ENCODE measurements around the gene RAD52. TPM values are rescaled to one million over a fixed set of nuclear protein-coding genes. Genes with fewer than 3 reads are reported as not detected.

RAD52 gene
- total RNA-seq, 1 experiment from 2014 or later = 16.4 TPM

DNA sequence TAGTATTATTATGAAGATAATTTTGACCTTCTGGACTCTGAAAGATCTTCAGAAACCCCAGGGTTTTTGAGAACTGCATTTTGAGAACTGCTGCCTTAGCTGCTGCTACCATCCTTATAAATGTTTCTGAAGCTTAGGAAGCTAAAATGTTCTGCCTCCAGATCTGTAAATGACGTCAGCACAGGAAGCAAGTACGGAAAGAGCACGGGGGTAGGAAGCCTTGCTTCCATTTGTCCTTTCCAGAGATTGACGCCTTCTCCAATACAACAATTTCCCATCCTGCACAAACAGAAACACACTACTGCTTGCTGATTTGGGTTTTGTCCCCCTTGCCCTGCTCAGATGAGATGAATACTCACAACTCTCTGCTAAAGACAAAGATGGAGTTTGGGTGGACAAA lies 17.9 kb downstream of the RAD52 start:
- DNase-seq (ENCODE audit: low read depth, low spot score) = no peak
- in situ Hi-C loops (cut with HindIII; ENCODE audit: low pct_unique_long_range_greater_than_20kb, low sequenced_read_pairs) = no loop called here

- DNase-seq (ENCODE audit: low read depth, low spot score) = no peak
- in situ Hi-C loops (cut with HindIII; ENCODE audit: low pct_unique_long_range_greater_than_20kb, low sequenced_read_pairs) = no loop called here
Observed at GRCh38 chr12:931060-931459, 18.4 kb downstream of the RAD52 start.

GRCh38 chr12:926641-927040 lies 22.9 kb downstream of the RAD52 start:
- in situ Hi-C loops (cut with HindIII; ENCODE audit: low pct_unique_long_range_greater_than_20kb, low sequenced_read_pairs) = no loop called here
- no peak for DNase-seq (ENCODE audit: low read depth, low spot score)

DNA sequence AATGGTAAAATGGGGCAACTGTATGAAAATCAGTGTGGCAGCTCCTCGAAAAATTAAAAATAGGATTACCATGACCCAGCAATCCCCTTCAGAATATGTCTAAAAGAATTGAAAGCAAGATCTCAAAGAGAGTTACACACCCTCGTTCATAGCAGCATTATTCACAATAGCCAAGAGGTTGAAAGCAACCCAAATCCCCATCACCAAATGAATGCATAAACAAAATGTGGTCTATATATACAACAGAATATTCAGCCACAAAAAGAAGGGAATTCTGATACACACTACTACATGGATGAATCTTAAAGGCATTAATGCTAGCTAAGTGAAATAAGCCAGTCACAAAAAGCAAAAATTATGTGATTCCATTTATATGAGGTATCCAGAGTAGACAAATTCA lies 27.2 kb downstream of the RAD52 start:
- DNase-seq (ENCODE audit: low read depth, low spot score) = no peak
- in situ Hi-C loops (cut with HindIII; ENCODE audit: low pct_unique_long_range_greater_than_20kb, low sequenced_read_pairs) = no loop called here

DNA sequence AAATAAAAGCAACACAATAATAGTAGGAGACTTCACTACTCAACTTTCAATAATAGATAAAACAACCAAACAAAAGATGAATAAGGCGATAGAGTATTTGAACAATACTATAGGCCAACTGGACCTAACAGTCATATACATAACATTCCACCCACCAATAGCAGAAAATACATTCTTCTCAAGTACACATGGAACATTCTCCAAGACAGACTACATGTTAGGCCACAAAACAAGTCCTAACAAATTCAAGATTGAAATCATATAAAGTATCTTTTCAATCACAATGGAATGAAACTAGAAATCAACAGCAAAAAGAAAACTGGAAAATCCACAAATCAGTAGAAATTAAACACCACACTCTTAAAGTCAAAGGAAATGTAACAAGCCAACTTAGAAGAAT lies 28.8 kb downstream of the RAD52 start:
- in situ Hi-C loops (cut with HindIII; ENCODE audit: low pct_unique_long_range_greater_than_20kb, low sequenced_read_pairs) = no loop called here

GRCh38 chr12:916712-917445 lies 32.6 kb downstream of the RAD52 start:
- in situ Hi-C loops (cut with HindIII; ENCODE audit: low pct_unique_long_range_greater_than_20kb, low sequenced_read_pairs) = no loop called here
- no peak for DNase-seq (ENCODE audit: low read depth, low spot score)

More for the DNA sequence above, 28.8 kb downstream of the RAD52 start:
- no peak for DNase-seq (ENCODE audit: low read depth, low spot score)

GRCh38 chr12:916240-916639 lies 33.3 kb downstream of the RAD52 start:
- in situ Hi-C loops (cut with HindIII; ENCODE audit: low pct_unique_long_range_greater_than_20kb, low sequenced_read_pairs) = no loop called here
- no peak for DNase-seq (ENCODE audit: low read depth, low spot score)

DNA sequence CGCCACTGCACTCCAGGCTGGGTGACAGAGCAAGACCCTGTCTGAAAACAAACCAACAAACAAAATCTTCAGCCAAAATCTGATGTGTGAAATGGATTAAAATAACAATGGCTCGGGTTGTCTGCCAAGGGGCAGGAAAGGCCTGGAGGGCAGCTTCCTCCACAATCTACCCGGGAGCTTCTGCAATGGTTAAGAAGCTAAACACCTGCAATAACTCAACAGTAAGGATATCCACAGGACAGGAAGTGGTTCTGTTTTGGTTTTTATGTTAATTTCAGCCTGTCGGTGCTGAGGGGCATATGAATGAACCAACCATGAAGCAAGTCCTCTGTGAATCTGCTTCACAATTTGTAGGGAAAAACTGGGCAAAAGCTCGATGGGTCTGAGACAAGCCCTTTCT lies 34.4 kb downstream of the RAD52 start:
- no peak for DNase-seq (ENCODE audit: low read depth, low spot score)
- in situ Hi-C loops (cut with HindIII; ENCODE audit: low pct_unique_long_range_greater_than_20kb, low sequenced_read_pairs) = no loop called here

GRCh38 chr12:913919-914698 lies 35.4 kb downstream of the RAD52 start:
- DNase-seq (ENCODE audit: low read depth, low spot score) = no peak
- in situ Hi-C loops (cut with HindIII; ENCODE audit: low pct_unique_long_range_greater_than_20kb, low sequenced_read_pairs) = no loop called here

GRCh38 chr12:912466-913235 lies 36.8 kb downstream of the RAD52 start:
- in situ Hi-C loops (cut with HindIII; ENCODE audit: low pct_unique_long_range_greater_than_20kb, low sequenced_read_pairs) = no loop called here
- DNase-seq (ENCODE audit: low read depth, low spot score) = no peak

- in situ Hi-C loops (cut with HindIII; ENCODE audit: low pct_unique_long_range_greater_than_20kb, low sequenced_read_pairs) = no loop called here
- DNase-seq (ENCODE audit: low read depth, low spot score) = no peak
Observed at GRCh38 chr12:911191-911826, 38.2 kb downstream of the RAD52 start.

DNA sequence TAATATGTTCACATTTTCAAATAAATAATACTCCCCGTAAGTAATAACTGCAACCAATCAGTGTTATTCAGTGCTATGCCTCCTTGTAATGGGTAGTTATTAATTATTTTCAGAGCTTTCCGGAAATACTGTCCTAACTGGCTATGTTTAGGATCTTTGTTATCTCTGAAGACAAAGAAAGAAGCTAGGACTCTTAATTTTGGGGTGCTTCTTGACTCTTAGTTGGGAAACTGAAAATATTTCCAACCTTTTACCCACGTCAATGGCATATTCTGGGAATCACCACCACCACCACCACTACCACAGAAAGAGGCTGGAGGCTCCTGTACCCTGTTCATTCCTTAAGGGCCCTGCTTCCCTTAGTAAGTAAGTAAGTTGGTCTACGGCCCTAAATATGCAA lies 39.1 kb downstream of the RAD52 start:
- in situ Hi-C loops (cut with HindIII; ENCODE audit: low pct_unique_long_range_greater_than_20kb, low sequenced_read_pairs) = no loop called here
- DNase-seq (ENCODE audit: low read depth, low spot score) = no peak

- in situ Hi-C loops (cut with HindIII; ENCODE audit: low pct_unique_long_range_greater_than_20kb, low sequenced_read_pairs) = no loop called here
- DNase-seq (ENCODE audit: low read depth, low spot score) = no peak
Observed at GRCh38 chr12:909861-910260, 39.6 kb downstream of the RAD52 start.

DNA sequence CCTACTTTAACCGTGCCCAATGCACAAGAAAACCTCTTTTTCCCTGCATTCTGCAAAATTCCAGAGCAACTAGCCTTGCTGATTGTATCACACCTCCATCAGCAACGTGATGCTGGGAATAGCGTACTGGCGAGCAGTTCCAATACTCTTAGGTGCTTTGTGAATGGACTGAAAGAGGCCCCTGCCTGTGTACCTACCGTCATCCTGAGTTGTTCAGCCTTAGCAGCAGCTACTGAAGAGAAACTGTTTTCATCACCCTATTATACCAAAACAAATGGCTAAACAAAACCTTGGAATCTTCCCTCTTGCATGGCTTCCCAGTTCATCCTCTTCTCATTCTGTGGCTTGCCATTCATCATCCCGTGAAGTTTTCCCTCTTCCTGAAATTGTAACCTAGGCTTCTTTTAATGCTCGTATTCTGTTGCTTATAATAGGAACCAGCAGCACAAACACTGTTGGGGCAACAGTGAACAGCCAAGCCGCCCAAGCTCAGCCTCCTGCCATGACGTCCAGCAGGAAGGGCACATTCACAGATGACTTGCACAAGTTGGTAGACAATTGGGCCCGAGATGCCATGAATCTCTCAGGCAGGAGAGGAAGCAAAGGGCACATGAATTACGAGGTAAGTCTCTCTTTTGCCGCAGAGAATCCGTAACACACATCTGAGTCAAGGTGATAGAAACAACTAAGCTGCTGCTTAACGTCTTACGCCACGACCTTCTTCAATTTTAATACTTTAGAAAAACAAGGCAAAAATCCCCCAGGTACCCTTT lies 41.9 kb downstream of the RAD52 start:
- DNase-seq (ENCODE audit: low read depth, low spot score) = no peak
- in situ Hi-C loops (cut with HindIII; ENCODE audit: low pct_unique_long_range_greater_than_20kb, low sequenced_read_pairs) = no loop called here

- in situ Hi-C loops (cut with HindIII; ENCODE audit: low pct_unique_long_range_greater_than_20kb, low sequenced_read_pairs) = no loop called here
- DNase-seq (ENCODE audit: low read depth, low spot score) = no peak
Observed at GRCh38 chr12:906062-906585, 43.4 kb downstream of the RAD52 start.

GRCh38 chr12:905261-906031 lies 44.0 kb downstream of the RAD52 start:
- in situ Hi-C loops (cut with HindIII; ENCODE audit: low pct_unique_long_range_greater_than_20kb, low sequenced_read_pairs) = no loop called here
- DNase-seq (ENCODE audit: low read depth, low spot score) = no peak
